ENCODE data around the gene MAPK9. TPM values are rescaled to one million over a fixed set of nuclear protein-coding genes. Genes with fewer than 3 reads are reported as not detected.

Gene MAPK9
- total and polyA plus RNA-seq, 2 donors from 2014 or later, result 17.3 to 30.9 TPM

DNA sequence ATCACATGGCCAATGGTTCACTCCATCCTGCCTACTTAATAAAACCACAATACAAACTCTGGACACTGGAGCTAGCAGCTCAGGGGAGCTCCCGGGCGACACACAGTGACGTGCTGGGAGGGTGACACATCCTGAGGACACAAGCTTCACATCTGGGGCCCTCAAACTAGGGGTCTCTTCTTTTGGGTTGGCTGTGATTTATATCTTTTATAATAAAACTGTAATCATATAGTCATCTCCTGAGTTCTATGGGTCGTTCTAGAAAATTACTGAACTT, 12.1 kb upstream of the MAPK9 start:
- H3K27ac ChIP-seq (ENCODE audit: low read depth in 2 of 2, low read length in 2 of 2), result no peak overlapping the region
- FAIRE-seq (no peak), DNase-seq (peak in 1 of 5 donors; percentile 27)
- H3K9ac ChIP-seq (ENCODE audit: low read length in 3 of 3), result no peak overlapping the region
- H3K9me3 ChIP-seq (ENCODE audit: control insufficient read depth in 2 of 3, insufficient read depth in 1 of 3, low read length in 3 of 3), result no peaks in the 10 kb centered on the region
- H3K4me3 ChIP-seq (ENCODE audit: low read length in 3 of 3), result no peak overlapping the region
- no peaks in the 10 kb centered on the region for H3K27me3 ChIP-seq (ENCODE audit: control insufficient read depth, insufficient read depth, low read length)
- H3K4me1 ChIP-seq (ENCODE audit: control insufficient read depth in 2 of 3, insufficient read depth in 2 of 3, low read depth in 1 of 3, low read length in 3 of 3), result no peaks in the 10 kb centered on the region
- intact Hi-C loops (cut with DNase I), result no loop called here
- no peaks in the 10 kb centered on the region for H3K36me3 ChIP-seq (ENCODE audit: control insufficient read depth in 2 of 3, insufficient read depth in 3 of 3, low read length in 3 of 3)
- no peak for TF ChIP-seq CTCF (IDR thresholded peaks at IDR 0.05; ENCODE audit: borderline replicate concordance, extremely low read depth, insufficient read depth)

- Histone ChIP-seq H3K4me3 (ENCODE audit: low read length in 3 of 3) (no peak overlapping the region), H3K27me3 (ENCODE audit: control insufficient read depth, insufficient read depth, low read length) (no peaks in the 10 kb centered on the region), H3K4me1 (ENCODE audit: control insufficient read depth in 2 of 3, insufficient read depth in 2 of 3, low read depth in 1 of 3, low read length in 3 of 3) (no peaks in the 10 kb centered on the region), H3K9me3 (ENCODE audit: control insufficient read depth in 2 of 3, insufficient read depth in 1 of 3, low read length in 3 of 3) (no peaks in the 10 kb centered on the region), H3K9ac (ENCODE audit: low read length in 3 of 3) (no peak overlapping the region), H3K36me3 (ENCODE audit: control insufficient read depth in 2 of 3, insufficient read depth in 3 of 3, low read length in 3 of 3) (no peaks in the 10 kb centered on the region), H3K27ac (ENCODE audit: low read depth in 2 of 2, low read length in 2 of 2) (no peak overlapping the region)
- intact Hi-C loops (cut with DNase I), result no loop called here
- no peak for TF ChIP-seq CTCF (IDR thresholded peaks at IDR 0.05; ENCODE audit: borderline replicate concordance, extremely low read depth, insufficient read depth)
- FAIRE-seq, result no peak
- DNase-seq, result no peak
Observed at GRCh38 chr5:180303226-180304015, 11.5 kb upstream of the MAPK9 start.

- no peak for FAIRE-seq
Observed at GRCh38 chr5:180302256-180302655, 10.4 kb upstream of the MAPK9 start.

More at GRCh38 chr5:180302256-180302655, 10.4 kb upstream of the MAPK9 start:
- intact Hi-C loops (cut with DNase I), result no loop called here
- Histone ChIP-seq H3K4me1 (ENCODE audit: control insufficient read depth in 2 of 3, insufficient read depth in 2 of 3, low read depth in 1 of 3, low read length in 3 of 3) (no peaks in the 10 kb centered on the region), H3K27me3 (ENCODE audit: control insufficient read depth, insufficient read depth, low read length) (no peaks in the 10 kb centered on the region), H3K9ac (ENCODE audit: low read length in 3 of 3) (no peak overlapping the region), H3K9me3 (ENCODE audit: control insufficient read depth in 2 of 3, insufficient read depth in 1 of 3, low read length in 3 of 3) (no peaks in the 10 kb centered on the region), H3K27ac (ENCODE audit: low read depth in 2 of 2, low read length in 2 of 2) (no peak overlapping the region), H3K4me3 (ENCODE audit: low read length in 3 of 3) (no peak overlapping the region), H3K36me3 (ENCODE audit: control insufficient read depth in 2 of 3, insufficient read depth in 3 of 3, low read length in 3 of 3) (no peaks in the 10 kb centered on the region)
- DNase-seq, result no peak
- no peak for TF ChIP-seq CTCF (IDR thresholded peaks at IDR 0.05; ENCODE audit: borderline replicate concordance, extremely low read depth, insufficient read depth)

All from kidney (tissue), 14 donors.